OCI-LY3 (cell line): ENCODE data around the gene NHERF2.

ENCODE experiments used
- CTCF ChIP-seq: fragments of 200-600, 300-600 bp; sonication (generic); IDR thresholded peaks from 2 replicates; pipeline ENCODE4 v1.5.1; 2014; ENCODE audit warnings: antibody characterized with exemption, low read length, low read depth
- EZH2phosphoT487 ChIP-seq: fragments of 200-600 bp; shearing (Covaris generic); IDR thresholded peaks from 2 replicates; pipeline ENCODE4 v1.6.1; 2018; ENCODE audit warnings: antibody characterized with exemption, mixed run types, low read depth

- no peak for TF ChIP-seq CTCF
- no peak for TF ChIP-seq EZH2phosphoT487
Observed at GRCh38 chr16:2086812-2087747, 60.4 kb downstream of the NHERF2 start.
